Myometrial cell (primary cell): ENCODE results near the gene HAAO. TPM values are rescaled to one million over a fixed set of nuclear protein-coding genes. Genes with fewer than 3 reads are reported as not detected.

Experiments used
- total RNA-seq: library from RNA; depleted of rRNA; stranded (reverse); fragments of >200 nt; gene quantifications from 2 replicates; pipeline ENCODE4 v1.2.3, GENCODE V29; 2015

HAAO gene
- not detected in 2 replicates for total RNA-seq

DNA sequence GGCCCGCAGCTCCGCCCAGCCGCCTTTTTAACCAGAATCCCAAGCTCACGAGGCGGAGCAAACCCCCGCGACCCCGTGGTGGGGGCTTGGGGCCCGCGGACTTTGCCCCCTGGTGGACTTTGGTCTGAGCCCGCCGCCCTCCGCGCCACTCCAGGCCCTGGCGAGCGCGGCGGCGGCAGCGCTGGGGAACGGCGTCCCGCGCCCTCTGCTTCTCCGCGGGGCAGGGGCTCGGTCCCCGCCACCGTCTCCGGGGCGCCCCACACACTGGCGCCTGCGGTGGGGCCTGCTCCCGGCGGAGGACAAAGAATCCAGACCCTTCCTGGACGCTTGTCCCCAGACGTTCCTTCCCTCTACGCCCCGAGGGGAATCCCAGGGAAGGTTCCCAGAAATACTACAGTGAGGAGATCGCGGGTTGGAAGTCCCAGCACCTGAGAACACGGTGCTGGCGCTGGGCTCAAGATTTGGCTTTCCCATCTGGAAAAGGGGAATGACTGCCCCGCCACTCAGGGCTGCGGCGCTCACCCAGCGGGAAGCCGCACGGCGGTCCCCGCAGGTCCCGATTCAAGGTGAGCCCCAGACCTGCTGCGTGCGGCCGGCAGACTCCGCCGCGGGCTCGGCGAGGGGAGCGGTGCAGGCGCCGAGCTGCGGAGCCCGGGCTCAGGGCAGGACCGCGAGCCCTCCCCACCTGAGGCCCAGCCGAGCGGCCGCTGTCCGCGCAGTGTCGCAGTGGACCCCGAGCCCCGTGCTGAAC is at the start of gene HAAO:
Gene HAAO, minus strand, starts transcription at position 1 of the 751 bp plus-strand sequence. CDS start 47 bp downstream, outside the sequence.

DNA sequence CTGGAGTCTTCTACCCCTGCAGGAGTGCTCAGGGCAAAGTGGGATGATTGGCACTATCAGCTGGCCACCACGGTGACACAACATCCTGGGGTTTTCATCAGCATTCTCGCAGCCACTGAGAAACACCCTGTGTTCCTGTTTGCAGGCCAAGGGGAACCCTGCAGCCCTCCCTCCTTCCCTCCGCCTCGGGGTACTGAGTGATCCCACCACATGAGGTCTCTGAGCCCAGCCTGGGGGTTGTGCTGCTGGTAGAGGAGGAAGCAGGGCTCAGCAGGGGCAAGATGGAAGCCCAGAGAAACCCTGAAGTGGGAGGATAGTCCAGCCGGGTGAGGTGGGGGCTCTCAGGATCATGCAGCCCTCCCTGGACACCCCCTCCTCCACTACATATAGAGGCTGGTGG is 28.3 kb downstream of the HAAO start, which contains the start of gene OXER1:
Gene OXER1, minus strand, starts transcription at position 40 of the 400 bp plus-strand sequence. CDS start 73 bp downstream, outside the sequence.

Other genes starting within 250 kb of the HAAO start
- 19.6 and 20.9 TPM in 2 replicates for gene MTA3, start 224.0 kb downstream of the HAAO start, total RNA-seq
- not detected in 2 replicates for gene OXER1, start 28.4 kb downstream of the HAAO start, total RNA-seq